Lung (tissue), 12 donors: ENCODE data around the gene EVI2B. TPM values are rescaled to one million over a fixed set of nuclear protein-coding genes. Genes with fewer than 3 reads are reported as not detected.
"Not testable (repeated sequence)": the region's sequence is repeated elsewhere in the genome, so short reads cannot be mapped to it uniquely, and the experiment has no call there.

ENCODE experiments used
- ATAC-seq: fragments of 200-7000 bp; cut with Tn5 transposase; one replicate; pipeline ENCODE4 v1.9.1; 2020; ENCODE audit warnings: moderate number of reproducible peaks; ENCODE audit not compliant: insufficient read depth, low FRiP score
- DNase-seq, 3 donors: peaks; one replicate each; pipeline ENCODE4 v3.0.0-alpha.2; 2013 to 2017
- H3K27ac ChIP-seq, 2 donors: one replicate each; pipeline ENCODE4 v1.5.1; 2013; ENCODE audit warnings: mild to moderate bottlenecking in 2 of 2, moderate library complexity in 2 of 2, control low read depth in 1 of 2, inconsistent platforms in 1 of 2, low read depth in 1 of 2, low read length in 1 of 2
- H3K27me3 ChIP-seq, 3 donors: one replicate each; pipeline ENCODE4 v1.5.1; 2013; ENCODE audit warnings: low read length in 2 of 3; ENCODE audit not compliant: control insufficient read depth in 3 of 3, insufficient read depth in 3 of 3
- H3K36me3 ChIP-seq, 4 donors: one replicate each; pipeline ENCODE4 v1.5.1; 2013; ENCODE audit warnings: low read length in 4 of 4, mild to moderate bottlenecking in 1 of 4, moderate library complexity in 1 of 4; ENCODE audit not compliant: control insufficient read depth in 4 of 4, insufficient read depth in 4 of 4
- H3K4me1 ChIP-seq, 5 donors: one replicate each; pipeline ENCODE4 v1.5.1; 2013; ENCODE audit warnings: low read length in 5 of 5, mild to moderate bottlenecking in 2 of 5, moderate library complexity in 1 of 5; ENCODE audit not compliant: control insufficient read depth in 5 of 5, insufficient read depth in 5 of 5
- H3K4me3 ChIP-seq: one replicate; pipeline ENCODE4 v1.5.1; 2013; ENCODE audit warnings: mild to moderate bottlenecking, control low read depth, moderate library complexity
- H3K9ac ChIP-seq, 2 donors: one replicate each; pipeline ENCODE4 v1.5.1; 2013; ENCODE audit warnings: low read length in 2 of 2, control low read depth in 1 of 2; ENCODE audit not compliant: insufficient read depth in 1 of 2
- H3K9me3 ChIP-seq, 4 donors: one replicate each; pipeline ENCODE4 v1.5.1; 2013; ENCODE audit warnings: low read length in 3 of 4, mild to moderate bottlenecking in 1 of 4, moderate library complexity in 1 of 4; ENCODE audit not compliant: control insufficient read depth in 4 of 4, insufficient read depth in 3 of 4
- CTCF ChIP-seq: IDR thresholded peaks from 2 replicates; pipeline ENCODE4 v1.5.1; 2012; ENCODE audit warnings: mild to moderate bottlenecking; ENCODE audit errors: control extremely low read depth, extremely low read depth
- WGBS, 2 donors: extraction: QIAGEN DNeasy Blood & Tissue Kit; methylation state at CpG; one replicate each; pipeline ENCODE4 v1.1.7; 2013; 5-methylcytosine and 5-hydroxymethylcytosine counted together
- polyA plus RNA-seq, 2 donors: library from polyadenylated mRNA; stranded (reverse); fragments of 200-250 nt; gene quantifications; one replicate each; pipeline ENCODE4 v1.2.1, GENCODE V29; 2013
- total RNA-seq, 2 donors: library from RNA; depleted of rRNA in 1 of 2; stranded (reverse); fragments of >200 nt in 1 of 2; gene quantifications; one replicate each; pipeline ENCODE4 v1.2.1, GENCODE V29; 2014 to 2021
- donor health status: control.
- donor health status: control.
- donor health status: Bipolar disorder and iron deficiency.
- donor health status: healthy.
- donor health status: DM: yes; HTN: yes; CAD: no.

EVI2B gene
- total and polyA plus RNA-seq, 4 donors = 8.1 to 86.9 (median 27.9) TPM

GRCh38 chr17:31289790-31290189 is 24.1 kb downstream of the EVI2B start:
- ATAC-seq = no peak
- Histone ChIP-seq H3K9ac (no peak overlapping the region), H3K4me3 (no peak overlapping the region), H3K27ac (no peak overlapping the region), H3K27me3 (no peaks in the 10 kb centered on the region), H3K4me1 (no peaks in the 10 kb centered on the region), H3K9me3 (no peaks in the 10 kb centered on the region), H3K36me3 (peaks cover 2 to 9% (median 5%) of the 10 kb centered on the region in 4 donors)
- no peak for TF ChIP-seq CTCF
- no peak for DNase-seq
- 77 to 86% methylated on average over 3 of the region's 3 CpGs for whole genome bisulfite sequencing, 2 donors

- H3K27ac ChIP-seq, DNase-seq, ATAC-seq, H3K4me3 ChIP-seq, H3K36me3 ChIP-seq, H3K27me3 ChIP-seq, H3K9me3 ChIP-seq, H3K4me1 ChIP-seq, H3K9ac ChIP-seq: not testable (repeated sequence)
- 44 to 100% methylated on average over 1 of the region's 1 CpG for WGBS, 2 donors
Observed at GRCh38 chr17:31287932-31288331, 25.9 kb downstream of the EVI2B start.

- DNase-seq (no peak), ATAC-seq (no peak)
- peaks cover under 1 to 7% (median 3%) of the 10 kb centered on the region in 4 donors for H3K36me3 ChIP-seq
- no peaks in the 10 kb centered on the region for H3K27me3 ChIP-seq
- no peak overlapping the region for H3K9ac ChIP-seq
- no peak for TF ChIP-seq CTCF
- no peaks in the 10 kb centered on the region for H3K4me1 ChIP-seq
- no peak overlapping the region for H3K4me3 ChIP-seq
- WGBS, 2 donors = 95 to 98% methylated on average over 1 of the region's 1 CpG
- no peaks in the 10 kb centered on the region for H3K9me3 ChIP-seq
- H3K27ac ChIP-seq = no peak overlapping the region
Observed at GRCh38 chr17:31286587-31286986, 27.3 kb downstream of the EVI2B start.

- no peak for ATAC-seq
- no peaks in the 10 kb centered on the region for H3K9me3 ChIP-seq
- TF ChIP-seq CTCF = no peak
Observed at GRCh38 chr17:31283841-31284240, 30.0 kb downstream of the EVI2B start.

More at GRCh38 chr17:31283841-31284240, 30.0 kb downstream of the EVI2B start:
- H3K4me1 ChIP-seq = no peaks in the 10 kb centered on the region
- H3K27ac ChIP-seq = no peak overlapping the region
- H3K27me3 ChIP-seq = no peaks in the 10 kb centered on the region
- H3K9ac ChIP-seq = no peak overlapping the region
- no peak overlapping the region for H3K4me3 ChIP-seq
- DNase-seq = no peak
- H3K36me3 ChIP-seq = peaks cover 0 to 8% (median 6%) of the 10 kb centered on the region in 4 donors
